NT2/D1 (cell line): ENCODE measurements around the gene LRMDA.

Experiments used
- SUZ12 ChIP-seq: IDR thresholded peaks from 2 replicates; pipeline ENCODE4 v1.6.1; 2011; ENCODE audit not compliant: insufficient read length, insufficient read depth; ENCODE audit errors: extremely low read depth
- YY1 ChIP-seq: IDR thresholded peaks from 2 replicates; pipeline ENCODE4 v1.6.1; 2011; ENCODE audit not compliant: insufficient read length, insufficient read depth
- ZNF274 ChIP-seq: IDR thresholded peaks from 2 replicates; pipeline ENCODE4 v1.6.1; 2011; ENCODE audit warnings: mild to moderate bottlenecking, low read depth, low read length

GRCh38 chr10:75722020-75722419 lies 290.6 kb downstream of the LRMDA start:
- TF ChIP-seq YY1 (no peak), SUZ12 (no peak), ZNF274 (no peak)
